B cell (primary cell): ENCODE data around the gene SMNDC1. TPM values are rescaled to one million over a fixed set of nuclear protein-coding genes. Genes with fewer than 3 reads are reported as not detected.

Experiments used
- ATAC-seq: fragments of 200-7000 bp; cut with Tn5 transposase; one replicate; pipeline ENCODE4 v1.10.0; 2021; ENCODE audit warnings: low read depth, mild to moderate bottlenecking, moderate number of reproducible peaks, moderate library complexity
- CTCF ChIA-PET: fragments of 350-600 bp; sonication (Branson Sonifier 250); formaldehyde crosslinking; loops from one replicate; lab custom pipeline; 2021; ENCODE audit warnings: antibody characterized with exemption, inconsistent platforms; lab: Charles Lee
- POLR2A ChIA-PET: fragments of 350-600 bp; sonication (Branson Sonifier 250); formaldehyde crosslinking; loops from one replicate; lab custom pipeline; 2021; ENCODE audit warnings: antibody characterized with exemption; lab: Charles Lee
- DNase-seq: peaks from one replicate; pipeline ENCODE4 v3.0.0; 2013
- H2AFZ ChIP-seq: 2 replicates; pipeline ENCODE4 v1.6.1; 2012; ENCODE audit warnings: mild to moderate bottlenecking, low read depth, low read length; ENCODE audit not compliant: insufficient read depth, poor library complexity, severe bottlenecking
- H3K27ac ChIP-seq, 2 donors: 1 replicate in 1 of 2; 2 replicates in 1 of 2; pipeline ENCODE4 v1.5.1; 2012 to 2013; ENCODE audit warnings: low read length in 2 of 2, mild to moderate bottlenecking in 2 of 2, moderate library complexity in 1 of 2
- H3K27me3 ChIP-seq, 4 experiments: fragments of 200-600 bp in 1 of 4; sonication (generic) in 1 of 4; replicated peaks in 1 of 4; 1 replicate in 2 of 4; 2 replicates in 2 of 4; pipeline versions ENCODE4 v1.6.1 to v1.7.0; 2013 to 2016; ENCODE audit warnings: low read length in 3 of 4, mild to moderate bottlenecking in 2 of 4, mixed read lengths in 1 of 4, moderate library complexity in 1 of 4; ENCODE audit not compliant: insufficient read depth in 4 of 4, control insufficient read depth in 3 of 4; ENCODE audit errors: control extremely low read depth in 1 of 4
- H3K36me3 ChIP-seq, 2 experiments: replicated peaks in 1 of 2; 1 replicate in 1 of 2; 2 replicates in 1 of 2; pipeline versions ENCODE4 v1.6.1 to v1.7.1; 2013; ENCODE audit warnings: low read length in 1 of 2; ENCODE audit not compliant: insufficient read depth in 2 of 2, control insufficient read depth in 1 of 2; ENCODE audit errors: control extremely low read depth in 1 of 2, extremely low read depth in 1 of 2
- H3K4me1 ChIP-seq, 2 donors: fragments of 200-600 bp in 1 of 2; sonication (generic) in 1 of 2; 1 replicate in 1 of 2; 2 replicates in 1 of 2; pipeline versions ENCODE4 v1.5.1 to v1.6.1; 2013 to 2017; ENCODE audit warnings: low read length in 2 of 2; ENCODE audit not compliant: control insufficient read depth in 2 of 2, insufficient read depth in 2 of 2
- H3K4me2 ChIP-seq: replicated peaks from 2 replicates; pipeline ENCODE3; 2012; ENCODE audit warnings: mild to moderate bottlenecking, low read depth, low read length; ENCODE audit not compliant: poor library complexity, severe bottlenecking
- H3K4me3 ChIP-seq, 5 experiments: fragments of 200-600 bp in 1 of 5; sonication (generic) in 1 of 5; 1 replicate in 3 of 5; 2 replicates in 2 of 5; pipeline versions ENCODE4 v1.5.1 to v1.7.0; 2011 to 2016; ENCODE audit warnings: low read length in 4 of 5, mild to moderate bottlenecking in 4 of 5, low read depth in 2 of 5, control low read depth in 1 of 5, moderate library complexity in 1 of 5; ENCODE audit not compliant: insufficient read depth in 1 of 5; ENCODE audit errors: control extremely low read depth in 1 of 5, extremely low read depth in 1 of 5
- H3K79me2 ChIP-seq: fragments of 200-600 bp; sonication (generic); one replicate; pipeline ENCODE4 v1.6.0; 2016; ENCODE audit warnings: low read length; ENCODE audit not compliant: control insufficient read depth, insufficient read depth
- H3K9ac ChIP-seq: fragments of 200-600 bp; sonication (generic); 2 replicates; pipeline ENCODE4 v1.6.1; 2017; ENCODE audit warnings: mild to moderate bottlenecking, low read length, moderate library complexity
- H3K9me3 ChIP-seq, 3 donors: one replicate each; pipeline versions ENCODE4 v1.6.1 to v1.7.1; 2013; ENCODE audit warnings: low read length in 2 of 3; ENCODE audit not compliant: control insufficient read depth in 2 of 3, insufficient read depth in 1 of 3; ENCODE audit errors: control extremely low read depth in 1 of 3
- H4K20me1 ChIP-seq: 2 replicates; pipeline ENCODE4 v1.6.0; 2012; ENCODE audit warnings: mild to moderate bottlenecking, low read length; ENCODE audit not compliant: insufficient read depth, control insufficient read depth, poor library complexity, severe bottlenecking
- H3K27ac Mint-ChIP-seq: one replicate; pipeline ENCODE4 v1.8.0; 2021; ENCODE audit warnings: mixed read lengths
- H3K27me3 Mint-ChIP-seq: one replicate; pipeline ENCODE4 v1.8.0; 2021; ENCODE audit warnings: mixed read lengths
- H3K4me1 Mint-ChIP-seq: one replicate; pipeline ENCODE4 v1.8.0; 2021; ENCODE audit warnings: mixed read lengths
- H3K4me3 Mint-ChIP-seq: one replicate; pipeline ENCODE4 v1.8.0; 2021; ENCODE audit warnings: mixed read lengths
- H3K9me3 Mint-ChIP-seq: one replicate; pipeline ENCODE4 v1.8.0; 2022; ENCODE audit warnings: mixed read lengths; ENCODE audit not compliant: insufficient read depth
- EZH2 ChIP-seq: IDR thresholded peaks from 2 replicates; pipeline ENCODE4 v1.6.1; 2012; ENCODE audit warnings: borderline replicate concordance, low read depth, mild to moderate bottlenecking, moderate library complexity, low read length; ENCODE audit not compliant: insufficient read depth, poor library complexity, severe bottlenecking
- WGBS: methylation state at CpG from one replicate; pipeline ENCODE4 v1.1.5; 2013; ENCODE audit warnings: missing lambda C conversion rate; ENCODE audit not compliant: insufficient coverage; 5-methylcytosine and 5-hydroxymethylcytosine counted together
- intact Hi-C: fragments of 100-400 bp; cut with micrococcal nuclease; formaldehyde crosslinking; loops from one replicate; pipeline ENCODE4 v1.10.0; 2022
- polyA plus RNA-seq: library from polyadenylated mRNA; depleted of rRNA; stranded (reverse); fragments of >200 nt; gene quantifications from 2 replicates; pipeline ENCODE4 v1.2.3, GENCODE V29; 2012
- total RNA-seq, 2 donors: library from RNA; stranded (reverse); fragments of 120-200 nt in 1 of 2; gene quantifications; 1 replicate in 1 of 2; 2 replicates in 1 of 2; pipeline versions ENCODE4 v1.2.3 to v1.2.4, GENCODE V29; 2013 to 2022
- TF ChIP-seq, protein P1 (sequence below): fragments of 200-600 bp; IDR thresholded peaks from one replicate; pipeline ENCODE4 v1.8.0; 2022; ENCODE audit warnings: antibody characterized with exemption, mild to moderate bottlenecking

SMNDC1 gene
- total and polyA plus RNA-seq, 2 donors (not counting 1 experiment from before 2014, with no cell fraction given) = 12.1 to 36.0 TPM

GRCh38 chr10:110336111-110336721, 31.5 kb upstream of the SMNDC1 start:
- Mint-ChIP-seq H3K27ac (no peak overlapping the region), H3K9me3 (no peaks in the 10 kb centered on the region), H3K4me1 (peaks cover 11% of the 10 kb centered on the region), H3K4me3 (no peak overlapping the region), H3K27me3 (peaks cover 11% of the 10 kb centered on the region)
- Histone ChIP-seq H3K9ac (no peak overlapping the region), H3K4me2 (no peak overlapping the region), H4K20me1 (no peaks in the 10 kb centered on the region), H3K4me1 (peaks cover 5 to 6% of the 10 kb centered on the region in 2 donors), H2AFZ (no peak overlapping the region), H3K36me3 (no peaks in the 10 kb centered on the region), H3K27ac (no peak overlapping the region), H3K79me2 (no peaks in the 10 kb centered on the region), H3K9me3 (peaks cover 0 to 10% (median 0%) of the 10 kb centered on the region in 3 donors), H3K4me3 (no peak overlapping the region), H3K27me3 (no peaks in the 10 kb centered on the region)
- no peak for DNase-seq
- no peak for ATAC-seq
- TF ChIP-seq EZH2 = no peak
- TF ChIP-seq, protein P1, sequence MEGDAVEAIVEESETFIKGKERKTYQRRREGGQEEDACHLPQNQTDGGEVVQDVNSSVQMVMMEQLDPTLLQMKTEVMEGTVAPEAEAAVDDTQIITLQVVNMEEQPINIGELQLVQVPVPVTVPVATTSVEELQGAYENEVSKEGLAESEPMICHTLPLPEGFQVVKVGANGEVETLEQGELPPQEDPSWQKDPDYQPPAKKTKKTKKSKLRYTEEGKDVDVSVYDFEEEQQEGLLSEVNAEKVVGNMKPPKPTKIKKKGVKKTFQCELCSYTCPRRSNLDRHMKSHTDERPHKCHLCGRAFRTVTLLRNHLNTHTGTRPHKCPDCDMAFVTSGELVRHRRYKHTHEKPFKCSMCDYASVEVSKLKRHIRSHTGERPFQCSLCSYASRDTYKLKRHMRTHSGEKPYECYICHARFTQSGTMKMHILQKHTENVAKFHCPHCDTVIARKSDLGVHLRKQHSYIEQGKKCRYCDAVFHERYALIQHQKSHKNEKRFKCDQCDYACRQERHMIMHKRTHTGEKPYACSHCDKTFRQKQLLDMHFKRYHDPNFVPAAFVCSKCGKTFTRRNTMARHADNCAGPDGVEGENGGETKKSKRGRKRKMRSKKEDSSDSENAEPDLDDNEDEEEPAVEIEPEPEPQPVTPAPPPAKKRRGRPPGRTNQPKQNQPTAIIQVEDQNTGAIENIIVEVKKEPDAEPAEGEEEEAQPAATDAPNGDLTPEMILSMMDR = no peak
- WGBS = 91% methylated on average over 7 of the region's 10 CpGs
- CTCF ChIA-PET = interaction anchor here (0.8 to 0.9 kb wide), 2 partner anchors 18 to 210 kb away, joined by 3 to 5 read pairs; no protein-coding TSS in a partner anchor
- intact Hi-C loops = no loop called here
- POLR2A ChIA-PET = no interaction called here

GRCh38 chr10:110335314-110336064, 30.8 kb upstream of the SMNDC1 start:
- H3K4me2 ChIP-seq = no peak overlapping the region
- H3K27ac Mint-ChIP-seq = no peak overlapping the region
- CTCF ChIA-PET = interaction anchor here (2.2 to 4.5 kb wide), 3 partner anchors 10 to 23 kb away, joined by 7 to 31 read pairs (median 8); no protein-coding TSS in a partner anchor
- no peaks in the 10 kb centered on the region for H4K20me1 ChIP-seq
- no peaks in the 10 kb centered on the region for H3K9me3 Mint-ChIP-seq
- H3K4me3 ChIP-seq = no peak overlapping the region
- no peak for TF ChIP-seq EZH2
- TF ChIP-seq, protein P1 = no peak
- H3K9ac ChIP-seq = no peak overlapping the region
- H3K36me3 ChIP-seq = no peaks in the 10 kb centered on the region
- H3K9me3 ChIP-seq = peaks cover under 1 to 17% (median 7%) of the 10 kb centered on the region in 3 donors
- peaks cover 11% of the 10 kb centered on the region for H3K27me3 Mint-ChIP-seq
- intact Hi-C loops = no loop called here
- no peak overlapping the region for H3K27ac ChIP-seq
- POLR2A ChIA-PET = no interaction called here
- no peaks in the 10 kb centered on the region for H3K27me3 ChIP-seq
- DNase-seq (no peak), ATAC-seq (no peak)
- peaks cover 7% of the 10 kb centered on the region for H3K4me1 Mint-ChIP-seq
- H2AFZ ChIP-seq = no peak overlapping the region
- no peaks in the 10 kb centered on the region for H3K79me2 ChIP-seq
- H3K4me3 Mint-ChIP-seq = no peak overlapping the region
- 83% methylated on average over 2 of the region's 7 CpGs for WGBS
- H3K4me1 ChIP-seq = peaks cover 5 to 6% of the 10 kb centered on the region in 2 donors
